WTC11 (cell line): ENCODE results near the gene AMOTL1. TPM values are rescaled to one million over a fixed set of nuclear protein-coding genes. Genes with fewer than 3 reads are reported as not detected.

Experiments used
- ATAC-seq: fragments of 200-7000 bp; cut with Tn5 transposase; 2 replicates; pipeline ENCODE4 v1.10.0; 2021; ENCODE audit warnings: mild to moderate bottlenecking, moderate library complexity
- CTCF ChIA-PET: fragments of 300-600 bp; sonication (Branson Sonifier 250); formaldehyde crosslinking; loops from one replicate; lab custom pipeline; 2021; ENCODE audit warnings: antibody characterized with exemption; lab: Charles Lee
- POLR2A ChIA-PET: fragments of 350-600 bp; sonication (Branson Sonifier 250); formaldehyde crosslinking; loops from one replicate; lab custom pipeline; 2021; ENCODE audit warnings: antibody characterized with exemption; lab: Charles Lee
- DNase-seq: peaks from one replicate; pipeline ENCODE4 v3.0.0; 2021; ENCODE audit warnings: low spot score
- H3K27ac Mint-ChIP-seq: 2 replicates; pipeline ENCODE4 v1.8.0; 2021; ENCODE audit warnings: mixed read lengths
- H3K27me3 Mint-ChIP-seq: 2 replicates; pipeline ENCODE4 v1.8.0; 2021; ENCODE audit warnings: low read depth, mild to moderate bottlenecking, moderate library complexity, mixed read lengths
- H3K36me3 Mint-ChIP-seq: 2 replicates; pipeline ENCODE4 v1.8.0; 2021; ENCODE audit warnings: mixed read lengths
- H3K4me1 Mint-ChIP-seq: 2 replicates; pipeline ENCODE4 v1.8.0; 2022; ENCODE audit warnings: mixed read lengths
- H3K4me3 Mint-ChIP-seq: 2 replicates; pipeline ENCODE4 v1.8.0; 2021; ENCODE audit warnings: mild to moderate bottlenecking, moderate library complexity, mixed read lengths
- H3K9me3 Mint-ChIP-seq: 2 replicates; pipeline ENCODE4 v1.8.0; 2021; ENCODE audit warnings: mixed read lengths
- ATF1 ChIP-seq: sonication (generic); formaldehyde crosslinking; IDR thresholded peaks from 2 replicates; pipeline ENCODE4 v1.8.1; 2023; ENCODE audit warnings: mild to moderate bottlenecking, moderate library complexity, missing genetic modification reagents
- CBFB ChIP-seq: sonication (generic); formaldehyde crosslinking; IDR thresholded peaks from 2 replicates; pipeline ENCODE4 v1.8.1; 2022; ENCODE audit warnings: mild to moderate bottlenecking, low read depth, missing genetic modification reagents
- FOXK1 ChIP-seq: sonication (generic); formaldehyde crosslinking; IDR thresholded peaks from 2 replicates; pipeline ENCODE4 v1.8.0; 2022; ENCODE audit warnings: mild to moderate bottlenecking, moderate library complexity, missing genetic modification reagents
- GABPB1 ChIP-seq: sonication (generic); formaldehyde crosslinking; IDR thresholded peaks from 2 replicates; pipeline ENCODE4 v1.8.1; 2023; ENCODE audit warnings: mild to moderate bottlenecking, missing genetic modification reagents
- HMGA2 ChIP-seq: fragments of 250-450 bp; sonication (Bioruptor Pico); IDR thresholded peaks from 2 replicates; pipeline ENCODE4 v1.4.0; 2021; ENCODE audit warnings: mild to moderate bottlenecking, moderate library complexity
- JAZF1 ChIP-seq: fragments of 250-450 bp; sonication (Bioruptor Pico); IDR thresholded peaks from 2 replicates; pipeline ENCODE4 v1.9.0; 2021; ENCODE audit warnings: moderate library complexity, mild to moderate bottlenecking, inconsistent platforms
- MYBL2 ChIP-seq: sonication (generic); formaldehyde crosslinking; IDR thresholded peaks from 2 replicates; pipeline ENCODE4 v1.8.1; 2023; ENCODE audit warnings: mild to moderate bottlenecking, moderate library complexity, missing genetic modification reagents
- NFATC4 ChIP-seq: fragments of 250-450 bp; sonication (Bioruptor Pico); IDR thresholded peaks from 2 replicates; pipeline ENCODE4 v1.9.0; 2021; ENCODE audit warnings: mild to moderate bottlenecking
- NR2C2 ChIP-seq: sonication (generic); formaldehyde crosslinking; IDR thresholded peaks from 2 replicates; pipeline ENCODE4 v1.8.0; 2022; ENCODE audit warnings: mild to moderate bottlenecking, missing genetic modification reagents
- TEAD4 ChIP-seq: sonication (generic); formaldehyde crosslinking; IDR thresholded peaks from 2 replicates; pipeline ENCODE4 v1.8.0; 2022; ENCODE audit warnings: mild to moderate bottlenecking, missing genetic modification reagents
- TP53 ChIP-seq: sonication (generic); formaldehyde crosslinking; IDR thresholded peaks from 2 replicates; pipeline ENCODE4 v1.8.1; 2023; ENCODE audit warnings: mild to moderate bottlenecking, missing genetic modification reagents
- ZBTB21 ChIP-seq: sonication (generic); formaldehyde crosslinking; IDR thresholded peaks from 2 replicates; pipeline ENCODE4 v1.8.1; 2023; ENCODE audit warnings: mild to moderate bottlenecking, missing genetic modification reagents, borderline replicate concordance
- ZNF219 ChIP-seq: sonication (generic); formaldehyde crosslinking; IDR thresholded peaks from 2 replicates; pipeline ENCODE4 v1.8.0; 2023; ENCODE audit warnings: missing genetic modification reagents, mild to moderate bottlenecking, borderline replicate concordance
- ZNF232 ChIP-seq: sonication (generic); formaldehyde crosslinking; IDR thresholded peaks from 2 replicates; pipeline ENCODE4 v1.8.0; 2022; ENCODE audit warnings: mild to moderate bottlenecking, missing genetic modification reagents
- ZNF396 ChIP-seq: fragments of 250-450 bp; sonication (Bioruptor Pico); IDR thresholded peaks from 2 replicates; pipeline ENCODE4 v1.8.0; 2021; ENCODE audit warnings: mild to moderate bottlenecking, moderate library complexity, borderline replicate concordance
- ZNF512 ChIP-seq: sonication (generic); formaldehyde crosslinking; IDR thresholded peaks from 2 replicates; pipeline ENCODE4 v1.8.1; 2022; ENCODE audit warnings: missing genetic modification reagents, borderline replicate concordance
- total RNA-seq: library from RNA; stranded (reverse); gene quantifications from 3 replicates; pipeline ENCODE4 v1.2.3, GENCODE V29; 2021
- TF ChIP-seq, protein P1 (sequence below): sonication (generic); formaldehyde crosslinking; IDR thresholded peaks from 2 replicates; pipeline ENCODE4 v1.8.0; 2023; ENCODE audit warnings: missing genetic modification reagents
- TF ChIP-seq, protein P2 (sequence below): fragments of 250-450 bp; sonication (Bioruptor Pico); IDR thresholded peaks from 2 replicates; pipeline ENCODE4 v2.1.2; 2022; ENCODE audit warnings: mild to moderate bottlenecking, moderate library complexity

The AMOTL1 gene
- total RNA-seq, 1 experiment from 2014 or later, result 39.8 TPM

DNA sequence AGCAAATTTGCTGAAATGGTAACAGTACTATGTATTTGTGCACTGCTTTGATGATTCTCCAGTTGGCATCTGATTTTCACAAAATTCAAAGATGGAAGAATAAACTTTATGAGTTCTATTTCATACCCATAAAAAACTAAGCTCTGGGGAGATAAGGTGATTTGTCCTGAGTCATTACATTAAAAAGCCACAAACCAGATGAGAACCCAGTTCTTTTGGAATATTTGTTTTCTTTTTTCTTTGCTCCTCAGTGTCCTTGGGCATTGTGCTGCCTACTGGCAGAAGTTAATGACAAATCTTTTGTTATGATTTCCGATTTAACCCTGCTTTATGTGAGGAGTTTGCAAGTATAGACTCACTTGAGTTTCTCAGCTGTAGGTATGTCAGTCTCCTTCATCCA is 45.4 kb upstream of the AMOTL1 start:
- ChIA-PET POLR2A (no interaction called here), CTCF (interaction anchor here (0.9 to 1.8 kb wide), 2 partner anchors 18 to 99 kb away, joined by 3 to 6 read pairs; no protein-coding TSS in a partner anchor)
- no peak overlapping the region for H3K4me3 Mint-ChIP-seq
- no peaks in the 10 kb centered on the region for H3K27me3 Mint-ChIP-seq
- peaks cover 3% of the 10 kb centered on the region; the same call in 1 of the 2 replicates for H3K9me3 Mint-ChIP-seq
- peaks cover 2% of the 10 kb centered on the region; the same call in 1 of the 2 replicates for H3K36me3 Mint-ChIP-seq
- DNase-seq (no peak), ATAC-seq (no peak)
- no peak for TF ChIP-seq HMGA2 (CRISPR knock-in tag)
- no peak for TF ChIP-seq NFATC4 (CRISPR knock-in tag)
- no peak for TF ChIP-seq GABPB1
- TF ChIP-seq ATF1 (CRISPR knock-in tag), result no peak
- TF ChIP-seq JAZF1 (CRISPR knock-in tag), result no peak
- TF ChIP-seq CBFB (CRISPR knock-in tag), result no peak
- TF ChIP-seq, protein P1, sequence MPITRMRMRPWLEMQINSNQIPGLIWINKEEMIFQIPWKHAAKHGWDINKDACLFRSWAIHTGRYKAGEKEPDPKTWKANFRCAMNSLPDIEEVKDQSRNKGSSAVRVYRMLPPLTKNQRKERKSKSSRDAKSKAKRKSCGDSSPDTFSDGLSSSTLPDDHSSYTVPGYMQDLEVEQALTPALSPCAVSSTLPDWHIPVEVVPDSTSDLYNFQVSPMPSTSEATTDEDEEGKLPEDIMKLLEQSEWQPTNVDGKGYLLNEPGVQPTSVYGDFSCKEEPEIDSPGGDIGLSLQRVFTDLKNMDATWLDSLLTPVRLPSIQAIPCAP (CRISPR knock-in tag), result no peak
- TF ChIP-seq ZBTB21 (CRISPR knock-in tag), result no peak
- TF ChIP-seq, protein P2, sequence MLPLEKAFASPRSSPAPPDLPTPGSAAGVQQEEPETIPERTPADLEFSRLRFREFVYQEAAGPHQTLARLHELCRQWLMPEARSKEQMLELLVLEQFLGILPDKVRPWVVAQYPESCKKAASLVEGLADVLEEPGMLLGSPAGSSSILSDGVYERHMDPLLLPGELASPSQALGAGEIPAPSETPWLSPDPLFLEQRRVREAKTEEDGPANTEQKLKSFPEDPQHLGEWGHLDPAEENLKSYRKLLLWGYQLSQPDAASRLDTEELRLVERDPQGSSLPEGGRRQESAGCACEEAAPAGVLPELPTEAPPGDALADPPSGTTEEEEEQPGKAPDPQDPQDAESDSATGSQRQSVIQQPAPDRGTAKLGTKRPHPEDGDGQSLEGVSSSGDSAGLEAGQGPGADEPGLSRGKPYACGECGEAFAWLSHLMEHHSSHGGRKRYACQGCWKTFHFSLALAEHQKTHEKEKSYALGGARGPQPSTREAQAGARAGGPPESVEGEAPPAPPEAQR (CRISPR knock-in tag), result no peak
- no peak for TF ChIP-seq ZNF232
- no peak for TF ChIP-seq TEAD4 (CRISPR knock-in tag)
- no peak for TF ChIP-seq TP53 (CRISPR knock-in tag)
- TF ChIP-seq ZNF396 (CRISPR knock-in tag), result no peak
- TF ChIP-seq NR2C2, result no peak
- peaks cover 12% of the 10 kb centered on the region for H3K4me1 Mint-ChIP-seq
- H3K27ac Mint-ChIP-seq, result no peak overlapping the region

GRCh38 chr11:94725097-94725496 is 43.1 kb upstream of the AMOTL1 start:
- TF ChIP-seq MYBL2 (no peak), ZNF512 (CRISPR knock-in tag) (no peak), FOXK1 (no peak)
- TF ChIP-seq, protein P1 (CRISPR knock-in tag), result no peak
- peaks cover 13% of the 10 kb centered on the region for H3K4me1 Mint-ChIP-seq
- ATAC-seq, result no peak
- POLR2A ChIA-PET, result no interaction called here
- no peak for DNase-seq
- peaks cover 2% of the 10 kb centered on the region; the same call in 1 of the 2 replicates for H3K27me3 Mint-ChIP-seq
- H3K27ac Mint-ChIP-seq, result no peak overlapping the region
- H3K36me3 Mint-ChIP-seq, result no peaks in the 10 kb centered on the region
- H3K9me3 Mint-ChIP-seq, result no peaks in the 10 kb centered on the region
- H3K4me3 Mint-ChIP-seq, result no peak overlapping the region
- CTCF ChIA-PET, result no interaction called here

DNA sequence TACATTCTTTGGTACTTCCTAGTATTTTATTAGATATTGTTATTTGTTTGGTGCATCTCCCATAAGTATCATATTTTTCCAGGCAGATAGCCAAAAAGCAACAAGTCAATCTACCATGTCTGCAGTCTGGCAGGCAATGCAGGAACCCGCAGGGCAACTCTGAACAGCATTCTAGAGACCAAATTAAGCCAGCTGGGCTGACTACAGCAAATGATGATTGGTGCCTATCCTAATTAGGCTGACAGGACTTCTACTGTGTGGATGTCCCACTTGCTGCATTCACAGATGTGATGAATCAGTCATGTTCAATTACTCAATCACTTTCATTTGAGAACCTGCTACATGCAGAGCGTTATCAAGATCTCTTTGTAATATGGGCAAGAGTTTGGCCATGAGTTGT is 40.3 kb upstream of the AMOTL1 start:
- peaks cover 24% of the 10 kb centered on the region for H3K4me1 Mint-ChIP-seq
- no peak overlapping the region for H3K4me3 Mint-ChIP-seq
- CTCF ChIA-PET, result no interaction called here
- peaks cover 8% of the 10 kb centered on the region; the same call in 1 of the 2 replicates for H3K27me3 Mint-ChIP-seq
- ATAC-seq, result no peak
- no peaks in the 10 kb centered on the region for H3K9me3 Mint-ChIP-seq
- no peaks in the 10 kb centered on the region for H3K36me3 Mint-ChIP-seq
- POLR2A ChIA-PET, result no interaction called here
- DNase-seq, result no peak
- no peak for TF ChIP-seq ZNF219 (CRISPR knock-in tag)
- H3K27ac Mint-ChIP-seq, result no peak overlapping the region
